SKM-1 treated with dmso at 0.1 percent for 144 hours (cell line): ENCODE measurements around the gene SMPD2.
"Not testable (repeated sequence)": the region's sequence is repeated elsewhere in the genome, so short reads cannot be mapped to it uniquely, and the experiment has no call there.

Source experiments
- DNase-seq: peaks from one replicate; lab custom pipeline; 2025; ENCODE audit not compliant: unreplicated experiment; lab: John Stamatoyannopoulos, UW

SMPD2 gene

DNA sequence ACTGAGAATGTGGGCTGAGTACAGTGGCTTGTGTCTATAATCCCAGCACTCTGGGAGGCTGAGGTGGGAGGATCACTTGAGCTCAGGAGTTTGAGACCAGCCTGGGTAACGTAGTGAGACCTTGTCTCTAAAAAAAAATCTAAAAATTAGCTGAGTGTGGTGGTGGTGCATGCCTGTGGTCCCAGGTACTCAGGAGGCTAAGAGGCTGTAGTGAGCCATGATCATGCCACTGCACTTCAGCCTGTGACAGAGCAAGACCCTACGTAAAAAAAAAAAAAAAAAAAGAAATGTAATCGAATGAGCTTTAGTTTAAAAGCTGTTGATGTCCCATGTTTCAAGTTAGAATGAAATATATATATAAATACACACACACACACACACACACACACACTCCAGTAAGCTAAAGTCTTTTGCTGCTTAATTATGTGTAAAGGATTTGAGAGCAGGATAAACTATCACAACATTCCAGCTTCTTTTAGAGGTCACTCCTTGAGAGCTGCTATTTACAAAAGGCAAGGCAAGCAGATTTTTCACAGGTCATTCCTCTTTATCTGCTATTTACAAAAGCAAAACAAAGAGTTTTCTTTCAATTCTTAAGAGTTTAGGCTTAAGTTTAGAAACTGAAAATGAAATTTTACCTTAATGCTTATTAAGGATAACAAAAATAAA is 19.8 kb downstream of the SMPD2 start:
- DNase-seq = no peak

GRCh38 chr6:109461205-109461604 is 20.7 kb downstream of the SMPD2 start:
- DNase-seq = not testable (repeated sequence)

DNA sequence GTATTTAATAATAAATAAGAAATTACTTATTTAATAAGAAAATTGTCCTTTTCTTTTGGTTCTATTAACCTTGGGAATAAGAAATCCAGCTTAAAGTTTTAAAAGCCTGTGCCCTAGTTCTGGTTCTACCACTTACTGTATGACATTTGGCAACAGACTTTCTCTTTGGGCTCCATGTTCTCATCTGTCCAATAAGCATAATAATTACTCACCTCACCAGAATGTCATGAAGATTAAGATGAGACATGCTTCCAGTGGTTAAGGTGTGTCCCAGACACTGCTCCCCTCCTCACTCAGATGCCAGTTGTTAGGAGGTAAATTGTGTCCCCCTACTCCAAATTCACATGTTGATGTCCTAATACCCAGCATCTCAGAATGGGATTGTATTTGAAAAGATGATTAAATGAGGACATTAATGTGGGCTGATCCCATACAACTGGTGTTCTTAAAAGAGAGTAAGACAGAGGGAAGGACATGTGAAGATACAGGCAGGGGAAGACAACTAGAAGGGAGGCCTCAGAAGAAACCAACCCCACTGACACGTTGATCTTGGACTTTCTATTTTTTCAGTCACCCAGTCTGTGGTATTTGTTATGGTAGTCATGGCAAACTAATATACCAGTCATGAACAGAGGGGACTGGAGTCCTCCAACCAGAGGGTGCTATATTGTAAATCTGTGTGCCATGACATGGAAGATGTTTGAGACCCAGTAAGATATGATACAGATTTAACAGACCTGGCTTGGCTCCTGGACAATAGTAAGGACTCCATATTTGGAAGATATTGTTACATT is 21.4 kb downstream of the SMPD2 start:
- DNase-seq = no peak

GRCh38 chr6:109465772-109466171 is 25.2 kb downstream of the SMPD2 start:
- DNase-seq = no peak

GRCh38 chr6:109466212-109466923 is 25.8 kb downstream of the SMPD2 start:
- DNase-seq = no peak

GRCh38 chr6:109467696-109468095 is 27.2 kb downstream of the SMPD2 start:
- no peak for DNase-seq

DNA sequence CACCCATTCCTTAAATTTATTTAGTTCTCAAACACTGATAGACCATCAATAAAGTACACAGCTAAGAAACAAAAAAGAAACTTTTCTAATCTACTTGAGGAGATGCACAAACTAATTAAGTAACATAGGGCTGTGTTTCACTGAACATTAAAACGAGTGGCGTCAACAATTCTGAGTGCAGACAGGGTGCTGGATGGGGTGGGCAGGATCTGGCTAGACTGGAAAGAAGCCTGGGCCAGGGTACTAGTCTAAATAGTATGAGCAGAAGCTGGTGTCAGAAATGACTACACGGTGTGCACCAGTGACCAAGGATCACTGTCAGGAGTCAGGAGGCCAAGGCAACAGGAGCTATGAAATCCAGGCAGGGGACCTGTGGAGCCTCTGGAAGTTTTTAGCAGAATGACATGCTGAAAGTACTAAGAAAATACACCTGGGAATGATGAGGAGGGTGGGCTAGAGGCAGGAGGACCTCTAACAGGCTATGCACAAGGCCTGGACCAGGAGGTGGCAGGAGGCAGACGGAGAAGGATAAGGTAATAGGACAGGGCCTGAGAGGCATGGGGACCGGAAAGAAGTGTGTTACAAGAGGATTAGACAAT is 29.2 kb downstream of the SMPD2 start:
- no peak for DNase-seq

DNA sequence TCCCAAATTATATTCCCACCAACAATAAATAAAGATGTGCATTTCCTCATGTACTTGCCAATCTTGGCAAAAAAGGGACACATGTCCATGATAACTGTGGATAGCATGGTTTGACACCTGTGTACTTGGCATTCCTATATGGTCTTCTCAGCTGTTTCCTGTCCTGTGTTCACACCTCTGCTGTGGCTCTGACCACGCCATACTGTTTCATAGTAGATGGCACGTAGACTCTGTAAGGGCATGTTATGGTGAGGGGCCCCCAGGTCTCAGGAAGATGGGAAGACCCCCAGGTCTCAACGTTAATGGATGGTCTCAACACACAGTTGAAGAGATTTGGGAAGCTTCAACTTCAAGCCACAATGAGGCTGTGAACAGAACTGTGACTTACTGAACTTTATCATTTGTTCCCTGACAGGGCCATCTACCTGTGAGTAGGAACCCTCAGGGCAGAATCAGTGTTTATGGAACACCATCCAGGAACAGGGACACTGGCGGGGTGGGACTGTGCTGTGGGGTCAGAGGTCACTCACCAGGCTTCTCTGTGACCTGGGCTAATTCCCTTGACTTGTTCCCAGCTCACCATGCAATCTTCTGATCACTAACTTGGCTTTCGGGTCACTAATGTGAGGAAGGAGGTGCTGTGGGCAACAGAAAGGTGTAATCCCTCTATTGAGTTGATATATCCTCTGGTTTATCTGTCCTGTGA is 30.7 kb downstream of the SMPD2 start:
- DNase-seq = no peak

GRCh38 chr6:109472132-109472995 is 31.8 kb downstream of the SMPD2 start:
- DNase-seq = no peak

GRCh38 chr6:109473120-109473519 is 32.6 kb downstream of the SMPD2 start:
- no peak for DNase-seq

DNA sequence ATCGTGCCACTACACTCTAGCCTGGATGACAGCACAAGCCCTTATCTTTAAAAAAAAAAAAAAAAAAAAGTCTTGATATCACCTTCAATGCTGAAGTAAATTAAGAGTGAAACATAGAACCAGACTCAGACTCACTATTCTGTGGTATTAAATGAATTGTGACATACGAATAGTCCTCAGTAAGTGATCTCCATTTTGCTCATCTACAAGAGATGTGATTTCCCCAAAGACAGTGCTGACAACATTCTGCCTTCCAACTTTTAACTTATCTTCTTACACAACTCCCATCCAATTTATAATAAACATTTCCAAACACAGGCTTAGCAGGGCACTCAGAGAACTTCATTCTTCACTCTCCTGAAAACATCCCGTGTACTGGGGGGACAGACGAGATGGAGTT is 34.5 kb downstream of the SMPD2 start:
- DNase-seq = no peak

- no peak for DNase-seq
These were observed 35.1 kb downstream of the SMPD2 start for GRCh38 chr6:109475625-109476024.

DNA sequence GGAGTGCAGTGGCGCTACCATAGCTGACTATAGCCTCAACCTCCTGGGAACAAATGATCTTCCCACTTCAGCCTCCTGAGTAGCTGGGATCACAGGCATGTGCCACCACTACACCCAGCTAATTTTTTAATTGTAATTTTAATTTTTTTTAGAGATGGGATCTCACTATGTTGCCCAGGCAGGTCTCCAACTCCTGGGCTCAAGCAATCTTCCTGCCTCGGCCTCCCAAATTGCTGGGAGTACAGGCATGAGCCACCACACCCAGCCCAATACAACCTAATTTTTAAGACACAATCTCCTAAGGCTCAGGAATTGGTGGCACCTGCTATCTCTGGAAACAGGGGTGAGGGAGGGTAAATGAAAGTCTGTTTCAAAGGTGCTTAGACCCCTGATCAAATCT is 36.7 kb downstream of the SMPD2 start:
- DNase-seq = no peak

DNA sequence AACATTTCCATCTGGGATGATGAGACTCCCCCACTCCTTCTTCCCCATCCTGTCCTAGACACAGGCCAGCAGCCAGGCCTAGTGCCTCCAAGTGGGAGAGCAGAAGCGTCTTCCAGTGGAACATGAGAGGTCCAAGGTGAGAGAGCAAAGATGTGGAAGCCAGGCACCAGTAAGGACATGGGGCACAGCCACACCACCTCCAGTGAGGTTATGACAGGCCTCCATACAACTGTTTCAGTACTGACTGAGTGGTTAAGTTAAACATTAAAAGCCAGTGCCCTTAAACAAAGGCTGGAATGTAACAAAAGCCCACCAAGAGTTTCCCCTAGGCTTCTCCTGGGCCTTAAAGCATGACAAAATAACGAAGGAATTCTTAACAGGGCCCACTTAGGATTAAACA is 37.2 kb downstream of the SMPD2 start:
- DNase-seq = no peak

- no peak for DNase-seq
These were observed 37.8 kb downstream of the SMPD2 start for GRCh38 chr6:109478222-109478805.

- DNase-seq = no peak
These were observed 38.5 kb downstream of the SMPD2 start for GRCh38 chr6:109478841-109479624.

GRCh38 chr6:109480993-109481480 is 40.5 kb downstream of the SMPD2 start:
- DNase-seq = no peak

DNA sequence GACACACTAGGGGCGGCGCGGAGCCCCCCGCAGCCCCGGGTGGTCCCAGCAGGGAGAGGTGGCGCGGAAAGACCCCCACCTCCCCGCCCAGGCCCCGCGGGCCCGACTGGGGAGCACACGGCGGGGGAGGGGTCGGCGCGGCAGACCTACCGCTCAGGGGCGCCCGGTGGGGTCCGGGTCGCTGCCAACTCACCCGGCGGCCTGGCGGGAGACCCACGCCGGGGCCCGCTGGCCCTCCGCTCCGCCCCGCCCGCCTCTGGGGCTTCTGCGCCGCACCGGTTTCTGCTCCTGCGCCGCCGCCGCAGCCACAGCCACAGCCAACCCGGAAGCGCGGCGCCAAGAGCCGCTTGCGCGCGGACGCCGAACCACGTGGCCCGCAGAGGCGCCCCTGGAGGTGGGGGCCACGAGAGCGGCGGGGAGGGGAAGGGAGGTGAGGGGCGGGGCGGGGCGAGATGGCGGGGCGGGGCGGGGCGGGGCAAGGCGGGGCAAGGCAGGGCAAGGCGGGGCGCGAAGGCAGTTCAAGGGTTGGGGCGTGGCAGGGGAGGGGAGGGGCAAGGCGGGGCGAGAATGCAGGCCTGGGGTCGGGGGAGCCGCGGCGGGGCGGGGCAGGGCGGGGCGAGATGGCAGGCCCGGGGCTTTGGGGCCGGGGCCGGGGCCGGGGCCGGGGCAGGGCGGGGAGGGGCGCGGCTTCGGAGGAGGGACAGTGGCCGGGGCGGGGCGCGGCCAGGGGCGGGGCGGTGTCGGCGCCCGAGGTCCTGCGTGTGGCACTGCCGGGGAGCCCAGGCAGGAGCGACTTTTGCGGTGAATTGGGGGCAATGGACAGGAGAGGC is 42.6 kb downstream of the SMPD2 start, which contains the start of gene ZBTB24:
TSS of gene ZBTB24 (minus strand) at position 315 of the 830 bp plus-strand sequence. CDS start 1,193 bp downstream, outside the sequence.
- DNase-seq = peak; percentile 87
